Uterus (tissue), 4 donors: Measurements from ENCODE around the gene ARGLU1. TPM values are rescaled to one million over a fixed set of nuclear protein-coding genes. Genes with fewer than 3 reads are reported as not detected.

Experiments
- DNase-seq, 2 donors: peaks; one replicate each; pipeline ENCODE4 v3.0.0-alpha.2; 2019 to 2020
- H3K27ac ChIP-seq, 2 donors: fragments of 200-600 bp; sonication (generic); 1 replicate in 1 of 2; 2 replicates in 1 of 2; pipeline ENCODE4 v1.5.1; 2016 to 2018
- H3K27me3 ChIP-seq, 2 donors: fragments of 200-600 bp; sonication (generic); one replicate each; pipeline ENCODE4 v1.5.1; 2018 to 2019; ENCODE audit warnings: control low read depth in 1 of 2
- H3K36me3 ChIP-seq, 2 donors: fragments of 200-600 bp; sonication (generic); one replicate each; pipeline ENCODE4 v1.5.1; 2019; ENCODE audit warnings: control low read depth in 1 of 2
- H3K4me1 ChIP-seq, 2 donors: fragments of 200-600 bp; sonication (generic); one replicate each; pipeline ENCODE4 v1.5.1; 2018 to 2019; ENCODE audit warnings: control low read depth in 1 of 2
- H3K4me3 ChIP-seq, 2 donors: fragments of 200-600 bp; sonication (generic); 1 replicate in 1 of 2; 2 replicates in 1 of 2; pipeline ENCODE4 v1.5.1; 2018 to 2019; ENCODE audit warnings: mild to moderate bottlenecking in 1 of 2
- H3K9me3 ChIP-seq, 2 donors: fragments of 200-600 bp; sonication (generic); one replicate each; pipeline ENCODE4 v1.5.1; 2019; ENCODE audit warnings: control low read depth in 1 of 2
- POLR2A ChIP-seq, 2 donors: fragments of 450-650 bp; IDR thresholded peaks; one replicate each; pipeline ENCODE4 v1.6.1; 2016; ENCODE audit warnings: antibody characterized with exemption in 2 of 2, mild to moderate bottlenecking in 1 of 2, moderate library complexity in 1 of 2
- intact Hi-C: fragments of 100-400 bp; cut with DNase I; formaldehyde crosslinking; loops from one replicate; pipeline ENCODE4 v1.15.1; 2023; ENCODE audit warnings: low total_unique reads
- total RNA-seq, 4 donors: library from RNA; depleted of rRNA in 3 of 4; stranded (reverse); fragments of >200 nt in 3 of 4; gene quantifications; one replicate each; pipeline versions ENCODE4 v1.1.0 to v1.2.4, GENCODE V29; 2014 to 2023
- TF ChIP-seq, protein P1 (sequence below), 4 experiments: fragments of 200-600 bp in 2 of 4; fragments of 450-650 bp in 2 of 4; sonication (generic) in 2 of 4; IDR thresholded peaks; one replicate each; pipeline ENCODE4 v1.5.1; 2016 to 2019; ENCODE audit warnings: antibody characterized with exemption in 4 of 4, mild to moderate bottlenecking in 2 of 4, moderate library complexity in 1 of 4
- donor health status: DM: yes; HTN: yes; CAD: no.

ARGLU1 gene
- total RNA-seq, 4 donors from 2014 or later = 91.5 to 162 (median 135) TPM

DNA sequence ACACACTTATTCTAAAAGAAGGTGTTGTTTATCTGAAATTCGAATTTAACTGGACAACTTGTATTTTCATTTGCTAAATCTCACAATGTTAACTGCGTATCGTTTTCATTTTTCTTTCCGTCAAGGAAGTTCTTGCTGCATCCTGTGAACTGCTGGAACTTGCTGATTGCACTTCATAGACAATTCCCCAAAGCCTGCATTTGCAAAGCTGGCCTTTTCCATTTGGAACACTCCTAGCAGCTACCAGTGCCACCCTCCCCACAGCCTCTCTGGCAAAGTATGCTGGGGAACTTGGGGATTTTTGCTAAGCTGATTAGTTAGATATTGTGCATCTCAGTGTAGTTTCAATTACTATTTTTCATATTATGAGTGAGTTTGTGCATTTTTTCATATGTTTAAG is 20.4 kb upstream of the ARGLU1 start:
- no peak for DNase-seq
- TF ChIP-seq, protein P1, sequence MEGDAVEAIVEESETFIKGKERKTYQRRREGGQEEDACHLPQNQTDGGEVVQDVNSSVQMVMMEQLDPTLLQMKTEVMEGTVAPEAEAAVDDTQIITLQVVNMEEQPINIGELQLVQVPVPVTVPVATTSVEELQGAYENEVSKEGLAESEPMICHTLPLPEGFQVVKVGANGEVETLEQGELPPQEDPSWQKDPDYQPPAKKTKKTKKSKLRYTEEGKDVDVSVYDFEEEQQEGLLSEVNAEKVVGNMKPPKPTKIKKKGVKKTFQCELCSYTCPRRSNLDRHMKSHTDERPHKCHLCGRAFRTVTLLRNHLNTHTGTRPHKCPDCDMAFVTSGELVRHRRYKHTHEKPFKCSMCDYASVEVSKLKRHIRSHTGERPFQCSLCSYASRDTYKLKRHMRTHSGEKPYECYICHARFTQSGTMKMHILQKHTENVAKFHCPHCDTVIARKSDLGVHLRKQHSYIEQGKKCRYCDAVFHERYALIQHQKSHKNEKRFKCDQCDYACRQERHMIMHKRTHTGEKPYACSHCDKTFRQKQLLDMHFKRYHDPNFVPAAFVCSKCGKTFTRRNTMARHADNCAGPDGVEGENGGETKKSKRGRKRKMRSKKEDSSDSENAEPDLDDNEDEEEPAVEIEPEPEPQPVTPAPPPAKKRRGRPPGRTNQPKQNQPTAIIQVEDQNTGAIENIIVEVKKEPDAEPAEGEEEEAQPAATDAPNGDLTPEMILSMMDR (IDR thresholded peaks at IDR 0.05) = no peak
- TF ChIP-seq POLR2A (IDR thresholded peaks at IDR 0.05) = no peak
- no peaks in the 10 kb centered on the region for H3K9me3 ChIP-seq
- no peak overlapping the region for H3K27ac ChIP-seq
- H3K4me3 ChIP-seq = no peak overlapping the region
- H3K36me3 ChIP-seq = no peaks in the 10 kb centered on the region
- H3K27me3 ChIP-seq = no peaks in the 10 kb centered on the region
- H3K4me1 ChIP-seq = no peaks in the 10 kb centered on the region
- intact Hi-C loops = no loop called here

DNA sequence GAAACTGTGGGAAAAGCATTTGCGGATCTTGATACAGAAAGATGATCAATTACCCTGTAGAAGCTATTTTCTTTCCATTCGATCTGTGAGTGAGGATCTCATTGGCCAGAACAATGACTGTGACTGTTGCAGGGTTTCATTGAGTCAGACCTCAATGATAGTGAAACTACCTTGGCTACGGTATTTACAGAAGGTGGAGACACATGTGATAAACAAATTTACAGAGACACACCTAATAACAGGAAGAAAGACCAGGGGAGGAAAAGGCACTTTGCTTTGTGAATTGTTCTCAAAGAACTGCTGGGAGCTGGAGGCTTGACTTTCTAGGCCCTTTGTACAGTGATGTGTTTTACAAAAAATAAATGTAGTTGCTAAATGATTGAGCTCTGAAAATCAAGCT is 19.9 kb upstream of the ARGLU1 start:
- Histone ChIP-seq H3K27ac (peak overlapping the region in 1 of 2 donors; percentile 25), H3K9me3 (no peaks in the 10 kb centered on the region), H3K4me3 (no peak overlapping the region), H3K27me3 (no peaks in the 10 kb centered on the region), H3K36me3 (no peaks in the 10 kb centered on the region), H3K4me1 (no peaks in the 10 kb centered on the region)
- no peak for DNase-seq
- intact Hi-C loops = no loop called here
- TF ChIP-seq, protein P1 (IDR thresholded peaks at IDR 0.05) = no peak
- no peak for TF ChIP-seq POLR2A (IDR thresholded peaks at IDR 0.05)

DNA sequence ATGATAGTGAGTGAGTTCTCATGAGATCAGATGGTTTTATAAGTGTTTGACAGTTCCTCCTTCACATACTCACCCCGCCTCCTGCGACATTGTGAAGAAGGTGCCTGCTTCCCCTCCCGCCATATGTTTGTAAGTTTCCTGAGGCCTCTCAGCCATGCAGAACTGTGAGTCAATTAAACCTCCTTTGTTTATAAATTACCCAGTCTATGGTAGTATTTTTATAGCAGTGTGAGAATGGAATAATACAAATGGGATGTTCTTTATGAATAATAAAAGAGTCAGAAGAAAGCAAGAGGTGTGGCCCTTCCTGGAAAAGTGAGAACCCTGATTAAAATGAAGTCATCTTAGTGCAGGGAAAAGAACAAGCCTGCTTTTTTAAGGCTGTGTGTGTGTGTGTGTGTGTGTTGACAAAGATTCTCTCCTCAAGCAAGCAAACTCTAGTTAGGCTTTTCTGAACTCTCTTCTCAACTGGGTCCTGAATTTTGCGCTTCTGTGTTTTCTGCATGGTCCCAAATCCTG is 18.8 kb upstream of the ARGLU1 start:
- TF ChIP-seq, protein P1 (IDR thresholded peaks at IDR 0.05) = no peak
- no peak for TF ChIP-seq POLR2A (IDR thresholded peaks at IDR 0.05)
- DNase-seq = no peak
- Histone ChIP-seq H3K4me3 (no peak overlapping the region), H3K27ac (no peak overlapping the region), H3K27me3 (no peaks in the 10 kb centered on the region), H3K36me3 (no peaks in the 10 kb centered on the region), H3K4me1 (no peaks in the 10 kb centered on the region), H3K9me3 (no peaks in the 10 kb centered on the region)
- intact Hi-C loops = no loop called here

DNA sequence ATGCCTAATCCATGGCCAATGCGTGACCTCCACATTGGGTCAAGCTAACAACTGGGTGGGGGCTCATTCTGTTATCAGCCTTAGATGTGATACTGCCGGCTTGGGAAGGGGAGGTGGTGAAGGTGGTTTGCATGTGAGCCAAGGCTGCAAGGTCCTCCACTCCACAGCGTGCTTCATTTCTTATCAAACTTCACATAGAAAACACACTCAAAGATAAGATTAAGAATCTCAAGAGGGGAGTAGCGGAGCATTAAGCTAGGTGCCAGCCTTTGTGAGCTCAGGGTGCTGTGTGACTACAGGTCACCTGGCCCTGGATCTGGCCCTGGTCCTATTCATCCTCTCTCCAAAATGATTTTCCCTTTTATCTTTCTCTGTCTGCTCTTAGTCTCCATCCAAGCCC is 13.3 kb upstream of the ARGLU1 start:
- Histone ChIP-seq H3K9me3 (no peaks in the 10 kb centered on the region), H3K36me3 (no peaks in the 10 kb centered on the region), H3K27me3 (no peaks in the 10 kb centered on the region), H3K4me1 (no peaks in the 10 kb centered on the region), H3K4me3 (no peak overlapping the region), H3K27ac (no peak overlapping the region)
- TF ChIP-seq POLR2A (IDR thresholded peaks at IDR 0.05) = no peak
- TF ChIP-seq, protein P1 (IDR thresholded peaks at IDR 0.05) = no peak
- DNase-seq = no peak
- intact Hi-C loops = no loop called here

DNA sequence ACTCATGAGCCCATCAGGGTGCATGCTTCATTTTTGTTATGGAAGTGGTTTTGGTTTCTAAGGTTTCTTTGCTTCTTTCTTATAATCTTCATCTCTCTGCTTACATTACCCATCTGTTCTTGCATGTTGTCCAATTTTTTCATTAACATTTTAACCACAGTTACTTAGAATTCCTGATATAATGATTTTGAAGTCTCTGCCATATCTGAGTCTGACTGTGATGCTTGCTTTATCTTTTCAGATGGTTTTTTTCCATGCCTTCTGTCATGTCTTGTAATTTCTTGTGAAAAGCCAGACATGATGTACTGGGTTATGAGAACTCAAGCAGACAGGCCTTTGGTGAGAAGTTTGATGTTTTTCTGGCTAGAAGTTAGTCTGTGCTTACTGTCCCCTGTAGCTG is 8.0 kb upstream of the ARGLU1 start:
- Histone ChIP-seq H3K4me3 (no peak overlapping the region), H3K4me1 (no peaks in the 10 kb centered on the region), H3K36me3 (no peaks in the 10 kb centered on the region), H3K9me3 (no peaks in the 10 kb centered on the region), H3K27ac (no peak overlapping the region), H3K27me3 (no peaks in the 10 kb centered on the region)
- TF ChIP-seq, protein P1 (IDR thresholded peaks at IDR 0.05) = no peak
- no peak for TF ChIP-seq POLR2A (IDR thresholded peaks at IDR 0.05)
- no peak for DNase-seq
- intact Hi-C loops = no loop called here
